Measurements from ENCODE around the gene SCIN. TPM values are rescaled to one million over a fixed set of nuclear protein-coding genes. Genes with fewer than 3 reads are reported as not detected.

Gene SCIN
- polyA plus RNA-seq, 1 donor (not counting 4 experiments of a cell fraction or from before 2014, with no cell fraction given), result not detected

- dilution Hi-C loops (cut with MboI; ENCODE audit: extremely low pct_ligation_motif_present, low sequenced_read_pairs), result no loop called here
- no peak for FAIRE-seq
- no peak overlapping the region for H3K9ac ChIP-seq (ENCODE audit: control insufficient read depth, extremely low read depth, insufficient read depth, low read length)
- H3K79me2 ChIP-seq (ENCODE audit: control insufficient read depth, insufficient read depth, low read length), result no peaks in the 10 kb centered on the region
- H3K9me1 ChIP-seq (ENCODE audit: control insufficient read depth, extremely low read depth, insufficient read depth, low read length), result no peaks in the 10 kb centered on the region
- H3K4me3 ChIP-seq (ENCODE audit: control insufficient read depth in 2 of 3, extremely low read depth in 1 of 3, insufficient read depth in 2 of 3, low read depth in 1 of 3, low read length in 3 of 3), result no peak overlapping the region
- H3K27me3 ChIP-seq (ENCODE audit: control insufficient read depth, extremely low read depth, insufficient read depth, low read length), result no peaks in the 10 kb centered on the region
- H4K20me1 ChIP-seq (ENCODE audit: control insufficient read depth, extremely low read depth, insufficient read depth, low read length), result no peaks in the 10 kb centered on the region
- no peak for TF ChIP-seq EZH2 (IDR thresholded peaks at IDR 0.05; ENCODE audit: low read length)
- TF ChIP-seq, protein P1, sequence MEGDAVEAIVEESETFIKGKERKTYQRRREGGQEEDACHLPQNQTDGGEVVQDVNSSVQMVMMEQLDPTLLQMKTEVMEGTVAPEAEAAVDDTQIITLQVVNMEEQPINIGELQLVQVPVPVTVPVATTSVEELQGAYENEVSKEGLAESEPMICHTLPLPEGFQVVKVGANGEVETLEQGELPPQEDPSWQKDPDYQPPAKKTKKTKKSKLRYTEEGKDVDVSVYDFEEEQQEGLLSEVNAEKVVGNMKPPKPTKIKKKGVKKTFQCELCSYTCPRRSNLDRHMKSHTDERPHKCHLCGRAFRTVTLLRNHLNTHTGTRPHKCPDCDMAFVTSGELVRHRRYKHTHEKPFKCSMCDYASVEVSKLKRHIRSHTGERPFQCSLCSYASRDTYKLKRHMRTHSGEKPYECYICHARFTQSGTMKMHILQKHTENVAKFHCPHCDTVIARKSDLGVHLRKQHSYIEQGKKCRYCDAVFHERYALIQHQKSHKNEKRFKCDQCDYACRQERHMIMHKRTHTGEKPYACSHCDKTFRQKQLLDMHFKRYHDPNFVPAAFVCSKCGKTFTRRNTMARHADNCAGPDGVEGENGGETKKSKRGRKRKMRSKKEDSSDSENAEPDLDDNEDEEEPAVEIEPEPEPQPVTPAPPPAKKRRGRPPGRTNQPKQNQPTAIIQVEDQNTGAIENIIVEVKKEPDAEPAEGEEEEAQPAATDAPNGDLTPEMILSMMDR (optimal IDR thresholded peaks at IDR 0.05 in 1 of 3, IDR thresholded peaks at IDR 0.05 in 1 of 3, conservative IDR thresholded peaks at IDR 0.05 in 1 of 3; ENCODE audit: extremely low read depth in 1 of 3, insufficient read depth in 2 of 3, low read length in 3 of 3), result no peak
- DNase-seq (ENCODE audit: low read depth, low spot score), result no peak
- no peaks in the 10 kb centered on the region for H3K36me3 ChIP-seq (ENCODE audit: control insufficient read depth in 2 of 2, extremely low read depth in 1 of 2, insufficient read depth in 2 of 2, low read length in 2 of 2)
- no peak overlapping the region for H3K4me2 ChIP-seq (ENCODE audit: control insufficient read depth, extremely low read depth, insufficient read depth, low read depth, low read length)
- no peak overlapping the region for H3K27ac ChIP-seq (ENCODE audit: control insufficient read depth, insufficient read depth, low read length)
- H3K4me1 ChIP-seq (ENCODE audit: control insufficient read depth, extremely low read depth, insufficient read depth, low read length), result peaks cover 6% of the 10 kb centered on the region
- H3K9me3 ChIP-seq (ENCODE audit: control insufficient read depth, low read depth, low read length), result no peaks in the 10 kb centered on the region
- H2AFZ ChIP-seq (ENCODE audit: control insufficient read depth, low read length), result no peak overlapping the region
These were observed 63.1 kb downstream of the SCIN start for GRCh38 chr7:12633582-12633981.

DNA sequence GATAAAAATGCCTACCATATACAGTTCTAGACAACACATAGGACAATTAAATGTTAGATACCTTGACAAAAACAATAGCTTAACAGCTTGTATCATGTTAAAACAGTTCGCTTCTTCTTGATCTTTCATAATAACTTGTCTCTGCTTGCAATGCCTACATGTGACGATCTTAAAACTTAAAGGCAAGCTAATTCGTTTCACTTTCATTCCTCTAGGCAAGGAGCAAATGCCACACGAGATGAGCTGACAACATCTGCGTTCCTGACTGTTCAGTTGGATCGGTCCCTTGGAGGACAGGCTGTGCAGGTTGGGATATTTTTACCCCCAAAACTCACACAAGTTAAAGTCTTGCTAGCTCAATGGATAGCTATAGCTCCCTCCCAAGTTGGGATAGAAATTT lies 65.3 kb downstream of the SCIN start:
- Histone ChIP-seq H3K27me3 (ENCODE audit: control insufficient read depth, extremely low read depth, insufficient read depth, low read length) (no peaks in the 10 kb centered on the region), H3K4me3 (ENCODE audit: control insufficient read depth in 2 of 3, extremely low read depth in 1 of 3, insufficient read depth in 2 of 3, low read depth in 1 of 3, low read length in 3 of 3) (peak overlapping the region in 2 of 3 experiments; percentile 55 to 61), H3K9me3 (ENCODE audit: control insufficient read depth, low read depth, low read length) (no peaks in the 10 kb centered on the region), H3K4me1 (ENCODE audit: control insufficient read depth, extremely low read depth, insufficient read depth, low read length) (peaks cover 6% of the 10 kb centered on the region), H3K79me2 (ENCODE audit: control insufficient read depth, insufficient read depth, low read length) (no peaks in the 10 kb centered on the region), H2AFZ (ENCODE audit: control insufficient read depth, low read length) (peak overlapping the region; percentile 95), H3K9me1 (ENCODE audit: control insufficient read depth, extremely low read depth, insufficient read depth, low read length) (no peaks in the 10 kb centered on the region), H3K4me2 (ENCODE audit: control insufficient read depth, extremely low read depth, insufficient read depth, low read depth, low read length) (peak overlapping the region; percentile 94), H3K27ac (ENCODE audit: control insufficient read depth, insufficient read depth, low read length) (no peak overlapping the region), H4K20me1 (ENCODE audit: control insufficient read depth, extremely low read depth, insufficient read depth, low read length) (no peaks in the 10 kb centered on the region), H3K36me3 (ENCODE audit: control insufficient read depth in 2 of 2, extremely low read depth in 1 of 2, insufficient read depth in 2 of 2, low read length in 2 of 2) (no peaks in the 10 kb centered on the region), H3K9ac (ENCODE audit: control insufficient read depth, extremely low read depth, insufficient read depth, low read length) (peak overlapping the region; percentile 28)
- FAIRE-seq, result peak; percentile 17
- no peak for TF ChIP-seq EZH2 (IDR thresholded peaks at IDR 0.05; ENCODE audit: low read length)
- TF ChIP-seq, protein P1 (optimal IDR thresholded peaks at IDR 0.05 in 1 of 3, IDR thresholded peaks at IDR 0.05 in 1 of 3, conservative IDR thresholded peaks at IDR 0.05 in 1 of 3; ENCODE audit: extremely low read depth in 1 of 3, insufficient read depth in 2 of 3, low read length in 3 of 3), result no peak
- dilution Hi-C loops (cut with MboI; ENCODE audit: extremely low pct_ligation_motif_present, low sequenced_read_pairs), result no loop called here
- no peak for DNase-seq (ENCODE audit: low read depth, low spot score)
